NCI-H1048 (cell line): ENCODE results near the gene JAK1.

Experiments used
- DNase-seq: peaks from one replicate; lab custom pipeline; 2025; lab: John Stamatoyannopoulos, UW

JAK1 gene

GRCh38 chr1:64864018-64864940 lies 102.1 kb downstream of the JAK1 start:
- no peak for DNase-seq

- DNase-seq = no peak
These were observed 104.7 kb downstream of the JAK1 start for GRCh38 chr1:64861611-64862010.

- no peak for DNase-seq
These were observed 109.0 kb downstream of the JAK1 start for GRCh38 chr1:64857347-64857746.

GRCh38 chr1:64856553-64856952 lies 109.8 kb downstream of the JAK1 start:
- DNase-seq = no peak

- no peak for DNase-seq
These were observed 110.8 kb downstream of the JAK1 start for GRCh38 chr1:64855557-64855956.

GRCh38 chr1:64854674-64855073 lies 111.7 kb downstream of the JAK1 start:
- no peak for DNase-seq

- no peak for DNase-seq
These were observed 114.7 kb downstream of the JAK1 start for GRCh38 chr1:64851664-64852063.

GRCh38 chr1:64850846-64851245 lies 115.5 kb downstream of the JAK1 start:
- DNase-seq = no peak

GRCh38 chr1:64849942-64850341 lies 116.4 kb downstream of the JAK1 start:
- DNase-seq = no peak

- no peak for DNase-seq
These were observed 117.5 kb downstream of the JAK1 start for GRCh38 chr1:64848803-64849202.

- no peak for DNase-seq
These were observed 118.2 kb downstream of the JAK1 start for GRCh38 chr1:64848136-64848535.

- DNase-seq = no peak
These were observed 118.7 kb downstream of the JAK1 start for GRCh38 chr1:64847666-64848065.

GRCh38 chr1:64846573-64847430 lies 119.5 kb downstream of the JAK1 start:
- DNase-seq = no peak

- no peak for DNase-seq
These were observed 120.4 kb downstream of the JAK1 start for GRCh38 chr1:64845831-64846425.

GRCh38 chr1:64844609-64845008 lies 121.7 kb downstream of the JAK1 start:
- no peak for DNase-seq

- no peak for DNase-seq
These were observed 122.2 kb downstream of the JAK1 start for GRCh38 chr1:64844175-64844574.

- no peak for DNase-seq
These were observed 122.7 kb downstream of the JAK1 start for GRCh38 chr1:64843675-64844074.

- DNase-seq = no peak
These were observed 124.1 kb downstream of the JAK1 start for GRCh38 chr1:64842224-64842623.

GRCh38 chr1:64841330-64842065 lies 124.9 kb downstream of the JAK1 start:
- no peak for DNase-seq

- no peak for DNase-seq
These were observed 126.5 kb downstream of the JAK1 start for GRCh38 chr1:64839732-64840405.

- no peak for DNase-seq
These were observed 127.1 kb downstream of the JAK1 start for GRCh38 chr1:64839261-64839660.
